K562 (cell line): ENCODE data around the gene UVRAG. TPM values are rescaled to one million over a fixed set of nuclear protein-coding genes. Genes with fewer than 3 reads are reported as not detected.

Source experiments
- DIDO1 ChIP-seq: fragments of 450-650 bp; IDR thresholded peaks from 2 replicates; pipeline ENCODE4 v1.6.1; 2016; ENCODE audit warnings: low read depth, missing biosample characterization, missing genetic modification characterization
- PTTG1 ChIP-seq: fragments of 450-650 bp; IDR thresholded peaks from 2 replicates; pipeline ENCODE4 v1.6.1; 2016; ENCODE audit warnings: low read depth, mild to moderate bottlenecking, missing genetic modification characterization, missing compliant biosample characterization
- polyA plus RNA-seq, 8 experiments: library from polyadenylated mRNA; depleted of rRNA in 4 of 8; stranded (reverse) in 5 of 8; unstranded in 3 of 8; fragments of >200 nt; fragmentation: Nextera tagmentation in 2 of 8; fragmentation: Illumina TruSeq in 1 of 8; extraction: Ambion mirVana in 2 of 8; extraction: Trizol in 1 of 8; gene quantifications; 2 replicates each; pipeline versions ENCODE4 v1.2.1 to v1.2.3, GENCODE V29; 2011 to 2014; ENCODE audit warnings: inconsistent platforms in 1 of 8, missing spikeins in 1 of 8
- total RNA-seq, 7 experiments: library from RNA; depleted of rRNA in 6 of 7; stranded (reverse); fragments of >200 nt in 6 of 7; fragmentation: Illumina TruSeq in 2 of 7; extraction: Trizol in 2 of 7; gene quantifications; 2 replicates each; pipeline versions ENCODE4 v1.2.1 to v1.2.3, GENCODE V29; 2011 to 2021; ENCODE audit warnings: low replicate concordance in 1 of 7
- TF ChIP-seq, protein P1 (sequence below): fragments of 200-800 bp; sonication (Bioruptor generic); IDR thresholded peaks from 2 replicates; pipeline ENCODE4 v1.6.1; 2017; ENCODE audit warnings: missing genetic modification characterization, missing compliant biosample characterization
- TF ChIP-seq, protein P2 (sequence below), 2 experiments: fragments of 450-650 bp; IDR thresholded peaks; 2 replicates each; pipeline ENCODE4 v1.6.1; 2016; ENCODE audit warnings: mild to moderate bottlenecking in 2 of 2, borderline replicate concordance in 1 of 2, low read depth in 1 of 2, moderate library complexity in 1 of 2
- TF ChIP-seq, protein P3 (sequence below), 2 experiments: fragments of 200-800 bp in 1 of 2; sonication (Bioruptor generic) in 1 of 2; sonication (generic) in 1 of 2; formaldehyde crosslinking in 1 of 2; IDR thresholded peaks in 1 of 2; conservative IDR thresholded peaks in 1 of 2; 2 replicates each; pipeline versions ENCODE4 v1.5.0 to v1.6.1; 2016 to 2020; ENCODE audit warnings: missing compliant biosample characterization in 1 of 2, missing genetic modification characterization in 1 of 2, missing genetic modification reagents in 1 of 2

Gene UVRAG
- total and polyA plus RNA-seq, 9 of the 15 experiments (the other 6 are each of a cell fraction or from before 2014, with no cell fraction given), result 3.1 to 17.8 (median 12.4) TPM

DNA sequence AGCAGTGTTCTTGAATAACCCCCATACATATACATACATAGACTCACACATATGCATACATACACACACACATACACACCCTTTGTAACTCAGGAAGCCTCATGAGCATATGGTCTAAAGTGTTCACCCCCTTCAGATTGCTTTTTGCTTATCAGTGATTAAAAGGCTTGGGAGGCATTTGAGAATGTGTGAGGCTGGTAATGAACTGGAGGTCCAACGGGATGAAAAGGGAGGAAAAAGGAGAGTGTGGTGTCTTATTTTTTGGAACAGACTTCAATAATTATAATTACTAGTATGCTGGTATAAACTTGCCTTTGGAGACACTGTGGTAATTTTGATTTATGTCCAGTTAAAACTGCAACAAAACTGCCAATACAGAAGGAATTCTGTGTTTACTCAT is 124.5 kb downstream of the UVRAG start (continued):
- TF ChIP-seq, protein P1, sequence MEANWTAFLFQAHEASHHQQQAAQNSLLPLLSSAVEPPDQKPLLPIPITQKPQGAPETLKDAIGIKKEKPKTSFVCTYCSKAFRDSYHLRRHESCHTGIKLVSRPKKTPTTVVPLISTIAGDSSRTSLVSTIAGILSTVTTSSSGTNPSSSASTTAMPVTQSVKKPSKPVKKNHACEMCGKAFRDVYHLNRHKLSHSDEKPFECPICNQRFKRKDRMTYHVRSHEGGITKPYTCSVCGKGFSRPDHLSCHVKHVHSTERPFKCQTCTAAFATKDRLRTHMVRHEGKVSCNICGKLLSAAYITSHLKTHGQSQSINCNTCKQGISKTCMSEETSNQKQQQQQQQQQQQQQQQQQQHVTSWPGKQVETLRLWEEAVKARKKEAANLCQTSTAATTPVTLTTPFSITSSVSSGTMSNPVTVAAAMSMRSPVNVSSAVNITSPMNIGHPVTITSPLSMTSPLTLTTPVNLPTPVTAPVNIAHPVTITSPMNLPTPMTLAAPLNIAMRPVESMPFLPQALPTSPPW (CRISPR knock-in tag), result no peak
- TF ChIP-seq, protein P2, sequence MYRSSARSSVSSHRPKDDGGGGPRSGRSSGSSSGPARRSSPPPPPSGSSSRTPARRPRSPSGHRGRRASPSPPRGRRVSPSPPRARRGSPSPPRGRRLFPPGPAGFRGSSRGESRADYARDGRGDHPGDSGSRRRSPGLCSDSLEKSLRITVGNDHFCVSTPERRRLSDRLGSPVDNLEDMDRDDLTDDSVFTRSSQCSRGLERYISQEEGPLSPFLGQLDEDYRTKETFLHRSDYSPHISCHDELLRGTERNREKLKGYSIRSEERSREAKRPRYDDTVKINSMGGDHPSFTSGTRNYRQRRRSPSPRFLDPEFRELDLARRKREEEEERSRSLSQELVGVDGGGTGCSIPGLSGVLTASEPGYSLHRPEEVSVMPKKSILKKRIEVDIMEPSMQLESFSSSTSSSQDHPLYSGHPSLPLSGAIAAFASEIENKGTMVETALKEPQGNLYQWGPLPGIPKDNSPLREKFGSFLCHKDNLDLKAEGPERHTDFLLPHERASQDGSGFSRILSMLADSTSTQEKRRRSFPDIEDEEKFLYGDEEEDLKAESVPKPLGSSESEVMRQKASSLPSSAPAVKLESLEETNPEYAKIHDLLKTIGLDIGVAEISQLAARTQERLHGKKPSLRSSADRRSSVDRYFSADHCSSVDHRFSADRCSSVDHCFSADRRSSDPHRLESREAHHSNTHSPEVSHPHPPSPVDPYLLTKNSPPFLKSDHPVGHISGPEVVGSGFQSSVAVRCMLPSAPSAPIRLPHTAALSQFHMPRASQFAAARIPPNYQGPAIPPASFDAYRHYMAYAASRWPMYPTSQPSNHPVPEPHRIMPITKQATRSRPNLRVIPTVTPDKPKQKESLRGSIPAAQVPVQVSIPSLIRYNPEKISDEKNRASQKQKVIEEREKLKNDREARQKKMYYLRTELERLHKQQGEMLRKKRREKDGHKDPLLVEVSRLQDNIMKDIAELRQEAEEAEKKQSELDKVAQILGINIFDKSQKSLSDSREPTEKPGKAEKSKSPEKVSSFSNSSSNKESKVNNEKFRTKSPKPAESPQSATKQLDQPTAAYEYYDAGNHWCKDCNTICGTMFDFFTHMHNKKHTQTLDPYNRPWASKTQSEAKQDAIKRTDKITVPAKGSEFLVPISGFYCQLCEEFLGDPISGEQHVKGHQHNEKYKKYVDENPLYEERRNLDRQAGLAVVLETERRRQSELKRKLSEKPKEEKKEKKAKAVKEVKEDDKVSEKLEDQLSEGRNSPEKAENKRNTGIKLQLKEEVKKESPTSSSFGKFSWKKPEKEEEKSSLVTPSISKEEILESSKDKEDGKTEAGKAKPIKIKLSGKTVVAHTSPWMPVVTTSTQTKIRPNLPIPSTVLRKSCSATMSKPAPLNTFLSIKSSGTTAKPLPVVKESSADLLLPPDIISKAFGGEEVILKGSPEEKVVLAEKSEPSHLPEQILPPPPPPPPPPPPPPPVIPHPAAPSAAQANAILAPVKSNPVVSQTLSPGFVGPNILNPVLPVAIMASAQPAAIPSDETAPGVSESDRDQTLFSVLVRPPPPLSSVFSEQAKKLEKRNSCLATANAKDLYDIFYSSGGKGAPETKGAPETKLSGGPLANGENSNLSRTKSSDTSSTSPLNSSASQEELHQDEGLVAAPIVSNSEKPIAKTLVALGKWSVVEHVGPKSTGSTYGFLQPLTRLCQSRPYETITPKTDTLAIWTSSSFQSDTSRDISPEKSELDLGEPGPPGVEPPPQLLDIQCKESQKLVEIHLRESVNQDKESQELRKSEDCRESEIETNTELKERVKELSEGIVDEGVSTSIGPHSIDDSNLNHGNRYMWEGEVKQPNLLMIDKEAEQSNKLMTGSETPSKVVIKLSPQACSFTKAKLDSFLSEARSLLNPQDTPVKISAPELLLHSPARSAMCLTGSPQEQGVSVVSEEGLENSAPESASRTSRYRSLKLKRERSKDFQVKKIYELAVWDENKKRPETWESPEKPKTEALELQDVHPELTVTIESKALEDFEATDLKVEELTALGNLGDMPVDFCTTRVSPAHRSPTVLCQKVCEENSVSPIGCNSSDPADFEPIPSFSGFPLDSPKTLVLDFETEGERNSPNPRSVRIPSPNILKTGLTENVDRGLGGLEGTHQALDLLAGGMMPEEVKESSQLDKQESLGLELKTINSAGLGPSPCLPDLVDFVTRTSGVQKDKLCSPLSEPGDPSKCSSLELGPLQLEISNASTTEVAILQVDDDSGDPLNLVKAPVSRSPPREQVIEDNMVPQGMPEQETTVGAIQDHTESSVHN (IDR thresholded peaks at IDR 0.05; ENCODE audit: borderline replicate concordance in 1 of 2, low read depth in 1 of 2), result no peak
- TF ChIP-seq PTTG1 (tag) (no peak), DIDO1 (no peak)
- TF ChIP-seq, protein P3, sequence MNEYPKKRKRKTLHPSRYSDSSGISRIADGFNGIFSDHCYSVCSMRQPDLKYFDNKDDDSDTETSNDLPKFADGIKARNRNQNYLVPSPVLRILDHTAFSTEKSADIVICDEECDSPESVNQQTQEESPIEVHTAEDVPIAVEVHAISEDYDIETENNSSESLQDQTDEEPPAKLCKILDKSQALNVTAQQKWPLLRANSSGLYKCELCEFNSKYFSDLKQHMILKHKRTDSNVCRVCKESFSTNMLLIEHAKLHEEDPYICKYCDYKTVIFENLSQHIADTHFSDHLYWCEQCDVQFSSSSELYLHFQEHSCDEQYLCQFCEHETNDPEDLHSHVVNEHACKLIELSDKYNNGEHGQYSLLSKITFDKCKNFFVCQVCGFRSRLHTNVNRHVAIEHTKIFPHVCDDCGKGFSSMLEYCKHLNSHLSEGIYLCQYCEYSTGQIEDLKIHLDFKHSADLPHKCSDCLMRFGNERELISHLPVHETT (CRISPR knock-in tag; conservative IDR thresholded peaks at IDR 0.05 in 1 of 2, IDR thresholded peaks at IDR 0.05 in 1 of 2), result no peak
